Left renal pelvis (tissue), 4 donors: ENCODE measurements around the gene ALDH18A1. TPM values are rescaled to one million over a fixed set of nuclear protein-coding genes. Genes with fewer than 3 reads are reported as not detected.
A peak's percentile ranks its signal among the peaks of the same experiment; 100 is the strongest.

ENCODE experiments used
- DNase-seq, 4 donors: peaks; one replicate each; pipeline ENCODE4 v3.0.0-alpha.2; 2013; ENCODE audit warnings: low read depth in 4 of 4, low spot score in 3 of 4
- polyA plus RNA-seq, 4 donors: library from polyadenylated mRNA; unstranded; fragments of 120-200 nt; gene quantifications; one replicate each; pipeline ENCODE4 v1.2.1, GENCODE V29; 2013; ENCODE audit not compliant: insufficient read length in 4 of 4

The ALDH18A1 gene
- polyA plus RNA-seq, 4 donors = 69.5 to 86.5 (median 76.7) TPM

GRCh38 chr10:95560278-95561176 is 96.0 kb downstream of the ALDH18A1 start:
- DNase-seq = peak in 1 of 4 donors; percentile 27

GRCh38 chr10:95559896-95560277 is 96.6 kb downstream of the ALDH18A1 start:
- no peak for DNase-seq

- no peak for DNase-seq
These were observed 97.0 kb downstream of the ALDH18A1 start for GRCh38 chr10:95559471-95559870.

GRCh38 chr10:95558593-95559320 is 97.8 kb downstream of the ALDH18A1 start:
- DNase-seq = no peak

GRCh38 chr10:95556994-95557767 is 99.3 kb downstream of the ALDH18A1 start:
- no peak for DNase-seq

Other genes starting within 250 kb of the ALDH18A1 start
- gene SORBS1, start 95.3 kb downstream of the ALDH18A1 start, polyA plus RNA-seq = 10 to 100 TPM; 30.8 to 46.7 (median 31.8) TPM
- gene TCTN3, start 37.2 kb upstream of the ALDH18A1 start, polyA plus RNA-seq = 10 to 100 TPM; 61.7 to 84.1 (median 74.5) TPM
- gene ENTPD1, start 99.5 kb upstream of the ALDH18A1 start, polyA plus RNA-seq = 10 to 100 TPM; 12.6 to 23.5 (median 23.2) TPM